DMS114 treated with DMSO at 0.1 percent for 48 hours (cell line): ENCODE measurements around the gene NOP9.

Source experiments
- DNase-seq: peaks from one replicate; lab custom pipeline; 2025; ENCODE audit not compliant: unreplicated experiment; lab: John Stamatoyannopoulos, UW

NOP9 gene

GRCh38 chr14:24307575-24308341, 8.1 kb downstream of the NOP9 start, which contains the start of gene CIDEB:
CIDEB (minus strand) TSS chr14:24307977; CDS start chr14:24307858, 119 bp downstream.
- DNase-seq, result peak; percentile 27

DNA sequence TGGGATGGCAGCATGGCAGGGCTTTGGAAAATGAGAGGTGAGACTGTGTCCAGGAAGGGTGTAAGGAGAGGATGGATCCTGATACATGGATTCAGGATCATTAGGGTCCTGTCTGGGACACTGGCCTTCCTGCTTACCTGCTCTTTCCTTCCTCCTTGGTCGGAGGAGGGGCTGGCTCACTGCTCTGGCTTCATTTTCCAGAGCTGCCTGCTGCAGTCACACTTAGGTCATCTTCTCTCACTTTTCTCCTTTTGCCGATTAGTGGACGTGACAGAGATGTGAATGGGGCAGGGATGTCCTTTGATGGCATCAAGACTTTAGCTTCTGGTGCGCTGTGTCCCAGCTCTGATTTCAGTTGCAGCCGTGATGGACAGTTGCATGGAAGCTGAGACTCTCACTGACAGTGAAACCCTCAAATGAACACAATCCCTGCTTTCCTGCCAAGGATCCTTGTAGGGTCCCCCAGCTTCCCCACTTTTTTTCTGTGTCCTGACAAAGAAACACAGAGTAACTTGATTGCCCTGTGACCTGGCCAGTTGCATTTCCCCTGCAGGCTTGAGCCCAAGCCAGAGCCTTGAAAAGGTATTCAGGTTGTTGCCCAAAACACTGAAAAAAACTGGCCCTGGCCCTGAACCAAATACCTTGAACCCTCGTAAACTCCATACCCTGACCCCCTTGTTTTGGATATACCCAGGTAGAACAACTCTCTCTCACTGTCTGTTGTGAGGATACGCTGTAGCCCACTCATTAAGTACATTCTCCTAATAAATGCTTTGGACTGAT, 8.9 kb downstream of the NOP9 start:
- DNase-seq, result no peak

DNA sequence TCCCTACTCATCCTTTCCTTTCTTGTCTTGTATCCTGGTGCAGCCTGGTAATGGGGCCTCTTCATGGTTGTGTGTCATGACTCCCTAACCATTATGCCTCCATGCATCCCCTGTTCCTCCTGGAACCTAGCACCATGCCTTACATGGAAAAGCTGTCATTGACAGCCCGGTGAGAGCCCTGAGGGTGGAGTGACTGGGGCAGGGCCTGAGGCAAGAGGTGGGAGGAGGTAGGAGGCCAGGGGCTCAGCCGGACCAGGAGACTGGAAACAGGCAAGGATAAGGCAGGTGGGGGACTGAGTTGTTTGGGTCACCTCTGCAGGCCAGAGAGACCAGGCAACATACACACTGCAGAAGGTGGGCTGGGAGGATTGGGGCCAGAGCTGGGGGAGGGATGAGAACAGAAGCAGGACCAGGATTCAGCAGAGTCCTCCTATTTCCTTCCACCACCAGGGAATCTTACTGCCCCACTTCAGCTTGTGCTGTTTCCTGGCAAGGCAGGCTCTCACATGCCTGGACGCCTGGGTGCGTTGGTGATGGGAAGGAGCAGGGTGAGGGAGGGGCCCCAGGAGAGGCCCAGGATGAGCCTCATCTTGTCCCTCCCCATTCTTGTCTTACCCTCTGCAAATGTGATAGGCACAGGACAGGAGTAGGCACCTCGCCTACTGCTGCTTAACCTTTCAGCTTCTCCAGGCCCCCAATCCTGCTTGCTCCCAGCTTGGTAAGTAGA, 10.1 kb downstream of the NOP9 start, which contains the start of gene LTB4R2:
Gene LTB4R2, plus strand, starts transcription at position 603 of the 727 bp plus-strand sequence. CDS start 525 bp downstream, outside the sequence.
- no peak for DNase-seq

DNA sequence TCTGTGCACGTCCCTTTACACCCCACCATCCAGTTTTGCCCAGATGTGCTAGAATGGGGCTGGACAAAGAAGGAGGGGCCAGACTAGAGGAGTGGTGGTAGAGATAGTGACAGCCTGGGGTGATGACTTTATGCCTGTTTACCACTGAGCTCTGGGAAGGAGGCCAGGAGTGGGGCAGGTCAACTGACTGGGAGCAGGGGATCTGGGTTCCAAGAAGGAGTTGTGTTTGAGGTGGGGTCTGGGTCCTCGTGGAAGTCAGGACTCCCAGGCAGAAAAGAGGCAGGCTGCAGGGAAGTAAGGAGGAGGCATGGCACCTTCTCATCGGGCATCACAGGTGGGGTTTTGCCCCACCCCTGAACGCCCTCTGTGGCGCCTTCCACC, 10.6 kb downstream of the NOP9 start:
- DNase-seq, result no peak

GRCh38 chr14:24310646-24311604, 11.3 kb downstream of the NOP9 start, which contains the start of gene LTB4R:
LTB4R (plus strand) TSS chr14:24311502; CDS start chr14:24315652, 4,150 bp downstream.
- DNase-seq, result no peak

DNA sequence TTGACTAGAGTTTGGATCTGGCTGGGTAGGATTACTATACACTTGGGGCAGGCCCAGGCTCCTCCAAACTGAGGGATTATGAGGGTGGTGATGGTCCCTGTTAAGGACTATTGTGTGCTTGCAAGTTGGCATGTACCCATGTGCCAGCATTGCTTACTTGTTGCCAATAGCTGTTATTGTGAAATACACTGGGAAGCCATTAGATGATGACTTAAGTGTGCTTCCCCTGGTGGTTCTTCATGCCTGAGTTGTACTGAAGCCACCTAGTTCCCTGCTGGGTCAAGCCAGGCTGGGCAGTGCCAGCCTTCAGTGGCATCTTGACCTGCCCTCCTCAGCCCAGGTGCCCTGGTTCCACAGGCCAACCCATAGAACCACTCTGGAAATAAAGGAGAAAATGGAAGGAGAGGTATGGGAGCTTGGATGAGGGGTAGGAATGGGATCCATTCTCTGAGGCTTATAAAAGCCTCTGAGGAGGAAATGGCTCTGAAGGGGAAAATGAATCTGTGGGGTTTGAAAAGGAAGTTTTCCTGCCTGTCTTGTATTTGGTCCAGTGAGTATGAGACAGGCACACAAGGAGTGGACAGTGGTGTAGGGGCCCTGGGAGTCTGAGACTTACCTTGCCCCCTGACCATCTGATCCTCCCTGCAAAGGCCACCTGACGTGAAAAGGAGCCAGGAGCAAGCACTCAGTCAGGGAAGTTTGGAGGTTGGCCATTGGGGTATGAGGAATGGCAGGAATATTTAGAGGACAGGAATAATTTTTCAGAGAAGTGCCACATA, 12.4 kb downstream of the NOP9 start:
- no peak for DNase-seq

GRCh38 chr14:24312736-24313507, 13.3 kb downstream of the NOP9 start:
- DNase-seq, result no peak

DNA sequence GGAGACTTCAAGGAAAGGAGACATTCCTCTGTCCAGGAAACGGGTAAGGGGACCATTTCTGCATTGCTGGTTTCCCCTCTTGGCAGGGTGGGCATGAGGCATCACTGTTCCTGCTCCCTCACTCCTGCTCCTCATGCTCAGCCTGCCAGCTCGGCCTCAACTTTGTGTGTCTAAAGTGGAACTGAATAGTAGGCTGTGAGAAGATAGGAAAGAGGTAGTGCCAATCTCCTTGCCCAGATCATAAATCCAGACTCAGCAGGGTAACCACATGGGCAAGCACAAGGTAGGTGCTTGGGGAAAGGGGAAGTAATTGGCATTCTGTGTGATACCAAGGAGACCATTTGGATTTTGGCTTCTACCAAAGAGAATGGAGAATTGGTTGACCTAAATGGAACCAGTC, 14.3 kb downstream of the NOP9 start:
- no peak for DNase-seq

DNA sequence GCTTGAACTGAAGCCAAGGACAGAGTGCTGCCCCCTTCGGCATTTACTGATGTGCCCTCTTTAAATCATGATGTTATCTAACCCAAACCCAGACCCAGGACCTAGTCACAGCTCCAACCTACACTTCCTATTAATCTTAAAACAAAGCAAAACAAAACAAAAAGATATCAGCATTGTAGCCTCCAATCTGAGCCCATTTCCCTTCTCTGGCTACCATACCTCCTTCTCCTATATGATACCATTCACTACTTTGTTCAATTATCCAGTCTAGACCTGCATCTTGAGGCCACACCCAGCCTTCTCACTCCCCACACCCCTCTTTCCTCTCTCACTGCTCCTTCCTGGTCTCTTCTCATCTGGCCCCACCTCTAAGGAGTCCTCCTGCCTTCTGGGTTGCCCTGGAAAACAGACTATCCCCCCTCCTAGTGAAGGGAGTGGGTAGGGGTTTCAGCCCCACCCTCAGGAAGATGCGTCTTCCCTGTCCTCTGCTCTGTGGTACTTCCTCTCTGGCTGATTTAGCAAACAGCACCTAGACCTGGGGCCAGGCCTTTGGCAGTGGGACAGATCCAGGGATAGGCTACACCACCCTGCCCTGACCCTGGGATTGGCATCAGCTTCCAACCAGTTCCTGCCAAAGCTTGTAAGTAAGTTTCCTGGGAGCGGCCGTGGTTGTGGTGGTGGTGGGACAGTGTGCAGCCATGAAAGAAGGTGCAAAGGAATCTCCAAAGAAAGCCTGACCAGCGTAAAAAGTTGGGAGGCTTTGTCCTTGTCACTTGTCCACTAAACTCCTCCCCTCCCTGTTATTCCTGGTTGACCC, 14.9 kb downstream of the NOP9 start:
- no peak for DNase-seq

- no peak for DNase-seq
Measured at GRCh38 chr14:24315243-24315806, 15.7 kb downstream of the NOP9 start.

DNA sequence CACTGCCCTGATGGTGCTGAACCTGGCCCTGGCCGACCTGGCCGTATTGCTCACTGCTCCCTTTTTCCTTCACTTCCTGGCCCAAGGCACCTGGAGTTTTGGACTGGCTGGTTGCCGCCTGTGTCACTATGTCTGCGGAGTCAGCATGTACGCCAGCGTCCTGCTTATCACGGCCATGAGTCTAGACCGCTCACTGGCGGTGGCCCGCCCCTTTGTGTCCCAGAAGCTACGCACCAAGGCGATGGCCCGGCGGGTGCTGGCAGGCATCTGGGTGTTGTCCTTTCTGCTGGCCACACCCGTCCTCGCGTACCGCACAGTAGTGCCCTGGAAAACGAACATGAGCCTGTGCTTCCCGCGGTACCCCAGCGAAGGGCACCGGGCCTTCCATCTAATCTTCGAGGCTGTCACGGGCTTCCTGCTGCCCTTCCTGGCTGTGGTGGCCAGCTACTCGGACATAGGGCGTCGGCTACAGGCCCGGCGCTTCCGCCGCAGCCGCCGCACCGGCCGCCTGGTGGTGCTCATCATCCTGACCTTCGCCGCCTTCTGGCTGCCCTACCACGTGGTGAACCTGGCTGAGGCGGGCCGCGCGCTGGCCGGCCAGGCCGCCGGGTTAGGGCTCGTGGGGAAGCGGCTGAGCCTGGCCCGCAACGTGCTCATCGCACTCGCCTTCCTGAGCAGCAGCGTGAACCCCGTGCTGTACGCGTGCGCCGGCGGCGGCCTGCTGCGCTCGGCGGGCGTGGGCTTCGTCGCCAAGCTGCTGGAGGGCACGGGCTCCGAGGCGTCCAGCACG, 16.4 kb downstream of the NOP9 start:
- no peak for DNase-seq

GRCh38 chr14:24316597-24316950, 16.9 kb downstream of the NOP9 start:
- DNase-seq, result no peak

GRCh38 chr14:24317141-24317928, 17.7 kb downstream of the NOP9 start:
- DNase-seq, result no peak

DNA sequence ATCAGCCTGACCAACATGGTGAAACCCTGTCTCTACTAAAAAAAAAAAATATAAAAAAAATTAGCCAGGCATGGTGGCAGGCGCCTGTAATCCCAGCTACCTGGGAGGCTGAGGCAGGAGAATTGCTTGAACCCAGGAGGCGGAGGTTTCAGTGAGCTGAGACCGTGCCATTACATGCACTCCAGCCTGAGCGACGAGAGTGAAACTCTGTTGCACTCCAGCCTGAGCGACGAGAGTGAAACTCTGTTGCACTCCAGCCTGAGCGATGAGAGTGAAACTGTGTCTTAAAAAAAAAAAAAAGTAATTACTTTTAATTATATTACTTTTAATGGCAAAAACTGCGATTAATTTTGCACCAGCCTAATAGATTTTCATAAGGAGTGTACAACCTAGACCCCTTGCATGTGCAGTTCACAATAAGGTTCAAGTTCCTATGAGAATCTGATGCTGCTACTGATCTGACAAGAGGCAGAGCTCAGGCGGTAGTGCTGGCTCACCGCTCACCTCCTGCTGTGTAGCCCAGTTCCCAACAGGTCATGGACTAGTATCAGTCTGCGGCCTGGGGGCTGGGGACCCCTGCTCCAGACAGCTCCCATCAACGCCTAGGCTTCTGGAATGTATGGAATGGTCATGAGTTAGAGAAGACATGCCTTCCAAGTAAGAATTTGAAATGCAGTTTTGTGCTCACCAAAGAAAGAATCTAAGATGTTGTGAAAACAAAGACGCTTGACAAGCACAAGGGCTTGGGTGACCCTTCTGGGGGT, 21.7 kb downstream of the NOP9 start:
- DNase-seq, result no peak

DNA sequence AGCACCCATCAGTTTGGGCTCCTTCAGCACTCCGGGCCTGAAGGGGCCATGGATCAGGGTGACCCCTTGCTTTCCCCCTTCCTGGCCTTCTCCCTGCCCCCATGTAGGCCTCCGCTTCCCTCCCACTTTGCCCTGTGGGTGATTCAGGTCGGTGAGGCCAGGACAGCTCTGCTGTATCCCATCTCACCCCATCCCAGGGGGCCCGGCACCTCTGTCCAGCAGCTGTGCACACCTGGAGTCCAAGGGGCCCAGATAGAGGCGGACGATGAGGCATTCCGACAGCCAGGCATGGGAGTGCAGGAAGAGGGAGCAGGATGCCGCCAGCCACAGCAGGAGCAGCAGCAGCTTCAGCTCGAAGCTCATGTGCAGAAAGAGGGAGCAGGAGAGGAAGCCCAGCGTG, 23.0 kb downstream of the NOP9 start:
- DNase-seq, result no peak
